ENCODE data around the gene SMIM9. TPM values are rescaled to one million over a fixed set of nuclear protein-coding genes. Genes with fewer than 3 reads are reported as not detected.
A peak's percentile ranks its signal among the peaks of the same experiment; 100 is the strongest.

The SMIM9 gene
- total RNA-seq, 2 experiments from 2014 or later: not detected

GRCh38 chrX:154780968-154781367 lies 53.5 kb downstream of the SMIM9 start:
- no peak for ATAC-seq (ENCODE audit: poor library complexity)
- H3K4me3 Mint-ChIP-seq: no peak overlapping the region
- intact Hi-C loops (cut with DNase I, micrococcal nuclease): no loop called here
- no peaks in the 10 kb centered on the region for H3K9me3 ChIP-seq (ENCODE audit: control insufficient read depth in 1 of 2, insufficient read depth in 1 of 2, low read length in 2 of 2)
- ChIA-PET POLR2A (no interaction called here), CTCF (no interaction called here)
- H3K9me3 Mint-ChIP-seq: no peaks in the 10 kb centered on the region
- no peaks in the 10 kb centered on the region for H3K27me3 ChIP-seq (ENCODE audit: control insufficient read depth in 1 of 2, insufficient read depth in 2 of 2, low read length in 2 of 2)
- TF ChIP-seq, protein P1, sequence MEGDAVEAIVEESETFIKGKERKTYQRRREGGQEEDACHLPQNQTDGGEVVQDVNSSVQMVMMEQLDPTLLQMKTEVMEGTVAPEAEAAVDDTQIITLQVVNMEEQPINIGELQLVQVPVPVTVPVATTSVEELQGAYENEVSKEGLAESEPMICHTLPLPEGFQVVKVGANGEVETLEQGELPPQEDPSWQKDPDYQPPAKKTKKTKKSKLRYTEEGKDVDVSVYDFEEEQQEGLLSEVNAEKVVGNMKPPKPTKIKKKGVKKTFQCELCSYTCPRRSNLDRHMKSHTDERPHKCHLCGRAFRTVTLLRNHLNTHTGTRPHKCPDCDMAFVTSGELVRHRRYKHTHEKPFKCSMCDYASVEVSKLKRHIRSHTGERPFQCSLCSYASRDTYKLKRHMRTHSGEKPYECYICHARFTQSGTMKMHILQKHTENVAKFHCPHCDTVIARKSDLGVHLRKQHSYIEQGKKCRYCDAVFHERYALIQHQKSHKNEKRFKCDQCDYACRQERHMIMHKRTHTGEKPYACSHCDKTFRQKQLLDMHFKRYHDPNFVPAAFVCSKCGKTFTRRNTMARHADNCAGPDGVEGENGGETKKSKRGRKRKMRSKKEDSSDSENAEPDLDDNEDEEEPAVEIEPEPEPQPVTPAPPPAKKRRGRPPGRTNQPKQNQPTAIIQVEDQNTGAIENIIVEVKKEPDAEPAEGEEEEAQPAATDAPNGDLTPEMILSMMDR (IDR thresholded peaks at IDR 0.05): no peak
- H3K27me3 Mint-ChIP-seq: no peaks in the 10 kb centered on the region
- no peak overlapping the region for H3K4me3 ChIP-seq (ENCODE audit: low read length)
- H3K4me1 ChIP-seq (ENCODE audit: insufficient read depth, low read length): peaks cover 7% of the 10 kb centered on the region
- peaks cover 24% of the 10 kb centered on the region for H3K36me3 Mint-ChIP-seq (ENCODE audit: low read depth)
- H3K36me3 ChIP-seq (ENCODE audit: insufficient read depth, low read length): peaks cover 18% of the 10 kb centered on the region
- peaks cover 26% of the 10 kb centered on the region for H3K4me1 Mint-ChIP-seq (ENCODE audit: low read depth)
- H3K27ac Mint-ChIP-seq: no peak overlapping the region
- H3K27ac ChIP-seq (ENCODE audit: low read depth in 1 of 2, low read length in 2 of 2): no peak overlapping the region
- no peak for DNase-seq

DNA sequence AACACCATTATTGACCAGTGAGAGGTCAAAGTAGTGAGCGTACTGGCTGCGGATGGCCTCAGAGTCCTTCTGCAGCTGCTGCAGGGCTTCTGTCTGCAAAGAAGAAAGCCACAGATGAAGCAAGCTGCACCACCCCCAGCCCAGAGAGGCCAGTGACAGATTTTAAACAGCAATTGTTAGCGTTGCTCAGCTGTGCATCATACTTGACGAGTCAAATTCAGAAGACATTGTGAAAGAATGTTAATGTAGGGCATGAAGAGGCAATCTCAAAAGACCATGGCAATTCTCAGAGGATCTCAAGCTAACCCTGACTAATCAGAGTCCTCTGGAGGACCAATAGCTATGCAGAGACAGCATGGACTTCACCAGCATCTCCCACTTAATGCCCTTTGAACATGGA lies 55.2 kb downstream of the SMIM9 start:
- H3K4me1 Mint-ChIP-seq (ENCODE audit: low read depth): peaks cover 20% of the 10 kb centered on the region
- ATAC-seq (ENCODE audit: poor library complexity) (no peak), DNase-seq (no peak)
- TF ChIP-seq, protein P1 (IDR thresholded peaks at IDR 0.05): no peak
- H3K9me3 ChIP-seq (ENCODE audit: control insufficient read depth in 1 of 2, insufficient read depth in 1 of 2, low read length in 2 of 2): no peaks in the 10 kb centered on the region
- no peak overlapping the region for H3K4me3 ChIP-seq (ENCODE audit: low read length)
- H3K36me3 ChIP-seq (ENCODE audit: insufficient read depth, low read length): peaks cover 35% of the 10 kb centered on the region
- H3K9me3 Mint-ChIP-seq: no peaks in the 10 kb centered on the region
- H3K27me3 ChIP-seq (ENCODE audit: control insufficient read depth in 1 of 2, insufficient read depth in 2 of 2, low read length in 2 of 2): no peaks in the 10 kb centered on the region
- H3K27me3 Mint-ChIP-seq: no peaks in the 10 kb centered on the region
- ChIA-PET CTCF (no interaction called here), POLR2A (no interaction called here)
- peaks cover 13% of the 10 kb centered on the region for H3K4me1 ChIP-seq (ENCODE audit: insufficient read depth, low read length)
- H3K4me3 Mint-ChIP-seq: no peak overlapping the region
- intact Hi-C loops (cut with DNase I, micrococcal nuclease): no loop called here
- no peak overlapping the region for H3K27ac Mint-ChIP-seq
- H3K36me3 Mint-ChIP-seq (ENCODE audit: low read depth): peaks cover 38% of the 10 kb centered on the region
- no peak overlapping the region for H3K27ac ChIP-seq (ENCODE audit: low read depth in 1 of 2, low read length in 2 of 2)

DNA sequence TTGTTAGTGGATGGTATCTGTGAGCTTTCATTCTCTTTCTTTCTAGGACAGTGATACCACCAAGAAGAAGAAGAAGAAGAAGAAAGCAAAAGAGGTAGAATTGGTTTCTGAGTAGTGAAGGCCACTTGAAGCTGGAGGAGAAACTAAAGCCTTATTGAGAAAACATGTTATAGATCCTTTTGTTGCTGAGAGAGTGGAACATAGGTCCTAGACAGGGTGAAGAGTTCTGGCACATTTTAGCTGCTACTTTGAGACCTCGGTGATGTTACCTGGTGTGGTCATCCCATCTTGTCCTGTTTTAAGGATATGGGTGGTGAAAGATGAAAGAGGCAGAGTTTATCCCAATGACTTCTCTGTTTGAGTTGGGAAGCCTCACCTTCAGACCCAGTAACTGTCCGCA lies 57.7 kb downstream of the SMIM9 start:
- peak overlapping the region; percentile 30 for H3K27ac Mint-ChIP-seq
- H3K27me3 ChIP-seq (ENCODE audit: control insufficient read depth in 1 of 2, insufficient read depth in 2 of 2, low read length in 2 of 2): no peaks in the 10 kb centered on the region
- no peak for ATAC-seq (ENCODE audit: poor library complexity)
- H3K27me3 Mint-ChIP-seq: no peaks in the 10 kb centered on the region
- H3K4me1 Mint-ChIP-seq (ENCODE audit: low read depth): peaks cover 10% of the 10 kb centered on the region
- CTCF ChIA-PET: interaction anchor here (0.9 kb wide), 1 partner anchor 28 kb away, joined by 3 read pairs; the partner anchor contains the start of gene MPP1
- H3K36me3 ChIP-seq (ENCODE audit: insufficient read depth, low read length): peaks cover 52% of the 10 kb centered on the region
- H3K36me3 Mint-ChIP-seq (ENCODE audit: low read depth): peaks cover 55% of the 10 kb centered on the region
- H3K9me3 Mint-ChIP-seq: no peaks in the 10 kb centered on the region
- TF ChIP-seq, protein P1 (IDR thresholded peaks at IDR 0.05): no peak
- no peak overlapping the region for H3K27ac ChIP-seq (ENCODE audit: low read depth in 1 of 2, low read length in 2 of 2)
- POLR2A ChIA-PET: interaction anchor here (1.3 kb wide), 1 partner anchor 14 kb away, joined by 9 read pairs; the partner anchor contains the start of gene DKC1
- H3K4me1 ChIP-seq (ENCODE audit: insufficient read depth, low read length): peaks cover 9% of the 10 kb centered on the region
- no peak overlapping the region for H3K4me3 ChIP-seq (ENCODE audit: low read length)
- H3K4me3 Mint-ChIP-seq: no peak overlapping the region
- H3K9me3 ChIP-seq (ENCODE audit: control insufficient read depth in 1 of 2, insufficient read depth in 1 of 2, low read length in 2 of 2): no peaks in the 10 kb centered on the region
- DNase-seq: no peak
- intact Hi-C loops (cut with DNase I, micrococcal nuclease): no loop called here
